SU-DHL-6 (cell line): ENCODE measurements around the gene KCNMB4.

Experiments
- CTCF ChIP-seq: fragments of 200-600 bp; sonication (generic); IDR thresholded peaks from one replicate; pipeline ENCODE4 v1.5.1; 2017; ENCODE audit warnings: antibody characterized with exemption, mild to moderate bottlenecking, low read length, moderate library complexity; ENCODE audit not compliant: insufficient read depth, poor library complexity, severe bottlenecking
- EZH2phosphoT487 ChIP-seq: fragments of 200-600 bp; sonication (generic), shearing (Covaris generic); conservative IDR thresholded peaks from 2 replicates; pipeline ENCODE4 v1.6.1; 2018; ENCODE audit warnings: mild to moderate bottlenecking, antibody characterized with exemption, low read length, moderate library complexity, mixed read lengths

- TF ChIP-seq CTCF (no peak), EZH2phosphoT487 (no peak)
These were observed at the start of gene KCNMB4 for GRCh38 chr12:70365648-70366518.
